Measurements from ENCODE around the gene CADM2.

CADM2 gene

GRCh38 chr3:85864896-85865295 is 906.1 kb downstream of the CADM2 start:
- no peak for DNase-seq
- TF ChIP-seq POLR2A (IDR thresholded peaks at IDR 0.05; ENCODE audit: low read length) (no peak), GATA1 (IDR thresholded peaks at IDR 0.05; ENCODE audit: low read depth, low read length) (no peak)

DNA sequence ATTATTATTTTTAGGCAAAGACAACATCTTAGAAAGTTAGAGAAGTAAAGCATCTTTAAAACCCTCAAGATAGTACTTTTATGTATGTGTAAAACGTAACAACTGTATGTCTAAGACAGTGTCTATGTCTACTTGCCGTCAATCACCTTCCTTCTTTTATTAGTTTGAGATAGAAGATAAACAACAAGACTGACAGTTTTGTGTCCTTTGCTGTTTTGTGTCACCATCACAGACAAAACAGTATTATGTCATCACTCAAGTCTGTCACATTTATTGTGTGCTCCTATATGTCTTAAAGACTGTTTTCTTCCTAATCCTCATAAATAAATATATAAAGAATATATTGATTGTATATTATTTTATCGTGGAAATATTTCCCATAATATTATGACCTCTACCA is 908.3 kb downstream of the CADM2 start:
- DNase-seq = no peak
- no peak for TF ChIP-seq POLR2A (IDR thresholded peaks at IDR 0.05; ENCODE audit: low read length)
- no peak for TF ChIP-seq GATA1 (IDR thresholded peaks at IDR 0.05; ENCODE audit: low read depth, low read length)

DNA sequence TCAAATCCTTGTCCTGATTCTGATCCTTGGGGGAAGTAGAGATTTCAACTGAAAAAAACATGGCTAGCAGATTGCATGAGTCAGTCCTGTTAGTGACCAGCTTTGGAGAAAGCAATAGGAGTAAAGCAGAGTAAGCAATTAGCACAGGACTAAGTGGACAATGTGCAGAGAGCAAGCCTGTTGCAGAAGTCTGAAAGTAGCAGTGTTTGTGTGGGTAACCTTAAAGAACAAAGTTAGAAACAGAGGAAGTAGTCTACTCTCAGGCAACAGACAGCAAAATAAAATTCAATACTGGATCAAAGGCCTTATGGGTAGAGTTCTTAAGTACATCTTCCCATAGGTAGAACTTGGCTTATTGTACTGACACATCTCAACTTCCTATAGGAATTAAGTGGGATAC is 916.8 kb downstream of the CADM2 start:
- TF ChIP-seq GATA1 (IDR thresholded peaks at IDR 0.05; ENCODE audit: low read depth, low read length) (no peak), POLR2A (IDR thresholded peaks at IDR 0.05; ENCODE audit: low read length) (no peak)
- no peak for DNase-seq

GRCh38 chr3:85877631-85878030 is 918.8 kb downstream of the CADM2 start:
- no peak for TF ChIP-seq GATA1 (IDR thresholded peaks at IDR 0.05; ENCODE audit: low read depth, low read length)
- no peak for TF ChIP-seq POLR2A (IDR thresholded peaks at IDR 0.05; ENCODE audit: low read length)
- no peak for DNase-seq

GRCh38 chr3:85881833-85882393 is 923.1 kb downstream of the CADM2 start:
- TF ChIP-seq POLR2A (IDR thresholded peaks at IDR 0.05; ENCODE audit: low read length) = no peak
- no peak for TF ChIP-seq GATA1 (IDR thresholded peaks at IDR 0.05; ENCODE audit: low read depth, low read length)
- no peak for DNase-seq

DNA sequence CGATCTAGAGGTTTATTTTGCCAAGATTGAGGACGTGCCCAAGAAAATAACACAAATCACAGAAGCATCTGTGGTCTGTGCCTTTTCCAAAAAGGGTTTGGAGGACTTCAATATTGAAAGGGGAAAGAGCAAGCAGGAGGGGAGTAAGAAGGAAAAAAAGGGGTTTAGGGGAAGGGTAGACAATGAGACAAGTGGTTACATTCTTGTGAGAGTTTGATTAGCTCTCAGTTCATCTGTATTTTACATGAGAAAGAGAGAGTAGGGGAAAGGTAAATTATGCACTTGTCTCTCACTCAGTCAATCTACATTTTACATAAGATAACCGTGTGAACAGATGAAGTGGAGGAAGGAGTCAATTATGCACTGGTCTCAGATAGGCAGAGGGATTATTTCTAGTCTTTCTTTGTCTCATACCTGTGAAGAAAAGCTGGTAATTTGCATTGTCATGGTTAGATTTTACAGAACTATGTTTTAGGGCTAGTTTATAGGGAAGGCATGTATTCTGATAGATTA is 931.3 kb downstream of the CADM2 start:
- TF ChIP-seq POLR2A (IDR thresholded peaks at IDR 0.05; ENCODE audit: low read length) (no peak), GATA1 (IDR thresholded peaks at IDR 0.05; ENCODE audit: low read depth, low read length) (no peak)
- DNase-seq = no peak

DNA sequence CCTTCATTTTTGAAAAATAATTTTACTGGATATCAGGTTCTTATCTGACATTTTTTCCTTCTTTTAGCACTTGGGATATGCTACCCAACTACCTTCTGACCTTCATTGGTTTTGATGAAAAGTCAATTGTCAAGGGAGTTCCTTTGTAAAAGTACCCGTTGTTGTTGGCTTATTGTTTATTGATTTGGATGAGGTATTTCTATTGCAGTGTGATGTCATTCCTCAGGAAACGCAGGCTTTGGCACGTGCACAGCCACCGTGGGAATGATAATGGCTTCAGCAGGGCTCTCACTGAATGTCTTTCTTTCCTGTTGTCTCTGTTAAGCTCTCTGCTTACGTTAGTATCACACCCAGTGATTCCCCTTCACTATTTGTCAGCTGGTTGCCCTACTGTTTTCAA is 944.6 kb downstream of the CADM2 start:
- TF ChIP-seq GATA1 (IDR thresholded peaks at IDR 0.05; ENCODE audit: low read depth, low read length) (no peak), POLR2A (IDR thresholded peaks at IDR 0.05; ENCODE audit: low read length) (no peak)

GRCh38 chr3:85912980-85913379 is 954.2 kb downstream of the CADM2 start:
- DNase-seq = no peak
- TF ChIP-seq POLR2A (IDR thresholded peaks at IDR 0.05; ENCODE audit: low read length) (no peak), GATA1 (IDR thresholded peaks at IDR 0.05; ENCODE audit: low read depth, low read length) (no peak)

More for the DNA sequence above, 944.6 kb downstream of the CADM2 start:
- no peak for DNase-seq

DNA sequence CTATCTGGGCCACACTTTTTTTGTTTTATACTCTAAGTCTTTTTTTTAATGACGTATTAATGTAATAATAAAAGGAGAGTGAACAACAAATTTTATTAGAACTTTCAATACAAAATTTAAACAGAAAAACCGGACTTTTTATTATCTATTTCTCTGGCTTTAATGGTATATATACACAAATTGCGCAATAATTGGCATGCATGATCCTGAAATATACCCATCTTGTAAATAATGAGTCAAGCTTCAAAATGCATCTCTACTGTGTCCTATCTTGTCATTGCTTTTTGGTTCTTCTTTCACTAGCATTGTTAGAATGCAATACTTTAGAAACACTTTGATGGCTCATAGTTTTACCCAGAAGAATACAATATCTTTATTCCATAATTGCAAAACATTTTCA is 963.6 kb downstream of the CADM2 start:
- no peak for TF ChIP-seq GATA1 (IDR thresholded peaks at IDR 0.05; ENCODE audit: low read depth, low read length)
- no peak for TF ChIP-seq POLR2A (IDR thresholded peaks at IDR 0.05; ENCODE audit: low read length)
- no peak for DNase-seq

DNA sequence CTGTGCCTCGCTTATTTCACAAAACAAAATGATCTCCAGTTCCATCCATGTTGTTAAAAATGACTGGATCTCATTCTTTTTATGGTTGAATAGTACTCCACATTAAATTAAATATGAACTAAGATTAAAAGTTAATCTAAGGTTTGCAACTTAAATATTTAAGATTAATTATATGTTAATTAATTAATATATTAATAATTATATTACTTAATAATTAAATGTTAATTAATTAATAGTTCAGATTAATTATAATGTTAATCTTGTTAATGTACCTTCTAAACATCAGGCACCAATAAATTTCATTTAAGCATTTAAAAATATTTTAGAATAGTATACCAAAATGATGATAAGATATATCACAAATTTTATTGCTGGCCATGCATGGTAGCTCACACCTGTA is 971.9 kb downstream of the CADM2 start:
- DNase-seq = no peak
- TF ChIP-seq GATA1 (IDR thresholded peaks at IDR 0.05; ENCODE audit: low read depth, low read length) (no peak), POLR2A (IDR thresholded peaks at IDR 0.05; ENCODE audit: low read length) (no peak)

GRCh38 chr3:85933326-85933725 is 974.5 kb downstream of the CADM2 start:
- no peak for DNase-seq
- no peak for TF ChIP-seq POLR2A (IDR thresholded peaks at IDR 0.05; ENCODE audit: low read length)
- TF ChIP-seq GATA1 (IDR thresholded peaks at IDR 0.05; ENCODE audit: low read depth, low read length) = no peak

DNA sequence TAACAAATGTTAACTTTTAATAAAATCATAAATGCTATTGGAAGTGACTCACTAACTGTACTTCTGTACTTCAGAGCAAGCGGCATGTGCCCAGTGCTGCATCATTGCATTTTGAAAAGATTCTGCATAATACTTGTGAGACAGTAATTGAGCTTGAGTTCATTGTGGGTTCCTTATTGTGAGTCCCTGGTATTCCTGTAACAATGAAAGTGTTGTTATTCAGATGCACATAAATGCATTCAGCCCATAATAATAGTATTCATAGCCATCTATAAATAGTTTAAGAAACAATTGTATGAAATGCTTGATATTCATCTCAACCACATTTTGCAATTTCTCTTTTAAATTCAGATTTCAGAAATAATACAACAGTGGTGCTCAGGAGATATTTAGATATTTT is 976.4 kb downstream of the CADM2 start:
- no peak for DNase-seq
- TF ChIP-seq POLR2A (IDR thresholded peaks at IDR 0.05; ENCODE audit: low read length) = no peak
- TF ChIP-seq GATA1 (IDR thresholded peaks at IDR 0.05; ENCODE audit: low read depth, low read length) = no peak

GRCh38 chr3:85939074-85939482 is 980.3 kb downstream of the CADM2 start:
- no peak for DNase-seq
- no peak for TF ChIP-seq POLR2A (IDR thresholded peaks at IDR 0.05; ENCODE audit: low read length)
- TF ChIP-seq GATA1 (IDR thresholded peaks at IDR 0.05; ENCODE audit: low read depth, low read length) = no peak

GRCh38 chr3:85950435-85950834 is 991.6 kb downstream of the CADM2 start:
- no peak for DNase-seq

DNA sequence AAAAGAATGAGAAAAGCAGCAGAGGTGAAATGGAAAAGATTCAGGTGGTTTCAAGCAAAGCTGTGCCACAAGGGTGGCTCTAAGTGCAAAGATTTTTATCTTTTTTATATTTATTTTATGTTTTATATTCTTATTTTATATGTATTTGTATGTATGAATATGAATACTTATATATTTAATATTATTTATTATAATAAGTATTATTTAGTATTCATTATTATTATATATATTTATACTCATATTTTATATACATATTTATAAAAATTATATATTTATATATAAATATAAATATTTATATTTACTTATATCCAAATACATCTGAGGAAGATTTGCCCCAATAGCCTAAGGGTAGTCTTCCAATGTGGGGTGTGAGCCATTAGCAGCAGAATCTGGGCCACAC is 1002.0 kb downstream of the CADM2 start:
- DNase-seq = no peak
- TF ChIP-seq GATA1 (IDR thresholded peaks at IDR 0.05; ENCODE audit: low read depth, low read length) (no peak), POLR2A (IDR thresholded peaks at IDR 0.05; ENCODE audit: low read length) (no peak)

More at GRCh38 chr3:85950435-85950834, 991.6 kb downstream of the CADM2 start:
- TF ChIP-seq GATA1 (IDR thresholded peaks at IDR 0.05; ENCODE audit: low read depth, low read length) = no peak
- no peak for TF ChIP-seq POLR2A (IDR thresholded peaks at IDR 0.05; ENCODE audit: low read length)

Data from erythroblast (primary cell).